HG02938 (cell line): Measurements from ENCODE around the gene VPS72.
"Not testable (repeated sequence)": the region's sequence is repeated elsewhere in the genome, so short reads cannot be mapped to it uniquely, and the experiment has no call there.

Experiments used
- ATAC-seq: cut with Tn5 transposase; IDR thresholded peaks from one replicate; pipeline ENCODE4 v1.9.1; 2021; ENCODE audit warnings: mild to moderate bottlenecking, moderate library complexity; ENCODE audit not compliant: unreplicated experiment

Gene VPS72

DNA sequence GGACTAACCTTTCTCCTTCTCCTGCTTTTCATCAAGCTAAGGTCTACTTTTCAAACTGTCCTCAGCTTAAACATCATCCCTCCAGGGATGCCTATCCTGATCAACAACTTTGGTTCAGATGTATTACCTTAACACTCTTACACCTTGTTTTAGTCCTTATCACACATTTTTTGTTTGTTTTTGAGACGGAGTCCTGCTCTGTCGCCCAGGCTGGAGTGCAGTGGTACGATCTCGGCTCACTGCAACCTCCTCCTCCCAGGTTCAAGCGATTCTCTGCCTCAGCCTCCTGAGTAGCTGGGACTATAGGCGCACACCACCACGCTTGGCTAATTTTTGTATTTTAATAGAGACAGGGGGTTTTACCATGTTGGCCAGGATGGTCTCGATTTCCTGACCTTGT, 1.3 kb downstream of the VPS72 start:
- ATAC-seq, result not testable (repeated sequence)

DNA sequence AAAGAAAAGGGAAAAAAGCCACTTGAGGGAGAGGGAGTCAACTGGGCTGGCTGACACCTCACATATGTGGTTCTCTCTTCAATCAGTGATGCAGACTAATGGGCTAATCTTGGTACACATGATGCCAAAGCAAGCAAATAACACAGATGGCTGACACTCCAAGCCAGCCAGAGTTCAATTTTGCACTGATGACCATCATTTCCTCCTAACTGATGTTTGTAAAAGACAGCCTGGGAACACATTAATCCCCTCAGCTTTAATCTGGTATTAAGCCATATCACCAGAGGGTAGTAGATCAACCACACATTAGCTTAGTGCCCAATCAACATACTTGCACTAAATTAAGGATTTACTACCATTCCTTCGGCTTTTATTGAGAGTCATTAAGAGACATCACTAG, 2.8 kb downstream of the VPS72 start:
- ATAC-seq, result no peak

DNA sequence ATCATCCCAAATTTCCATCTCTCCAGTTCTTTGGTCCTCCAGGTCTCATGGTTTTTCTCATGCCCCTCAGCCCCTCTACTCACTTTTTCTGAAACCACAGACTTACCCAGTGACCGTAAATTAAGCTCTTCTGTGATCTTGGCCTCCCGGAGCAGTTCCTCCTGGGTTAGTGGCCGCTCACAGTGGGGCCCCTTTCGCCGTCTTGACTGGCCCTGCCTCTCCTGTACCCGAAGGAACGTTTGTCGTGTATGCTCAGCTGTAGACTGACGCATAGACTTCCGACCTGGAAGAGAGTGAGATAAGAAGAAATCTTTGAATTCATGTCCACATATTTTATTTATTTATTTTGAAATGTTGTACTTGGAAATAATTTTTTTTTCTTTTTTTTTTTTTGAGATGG, 5.8 kb downstream of the VPS72 start:
- ATAC-seq, result no peak

DNA sequence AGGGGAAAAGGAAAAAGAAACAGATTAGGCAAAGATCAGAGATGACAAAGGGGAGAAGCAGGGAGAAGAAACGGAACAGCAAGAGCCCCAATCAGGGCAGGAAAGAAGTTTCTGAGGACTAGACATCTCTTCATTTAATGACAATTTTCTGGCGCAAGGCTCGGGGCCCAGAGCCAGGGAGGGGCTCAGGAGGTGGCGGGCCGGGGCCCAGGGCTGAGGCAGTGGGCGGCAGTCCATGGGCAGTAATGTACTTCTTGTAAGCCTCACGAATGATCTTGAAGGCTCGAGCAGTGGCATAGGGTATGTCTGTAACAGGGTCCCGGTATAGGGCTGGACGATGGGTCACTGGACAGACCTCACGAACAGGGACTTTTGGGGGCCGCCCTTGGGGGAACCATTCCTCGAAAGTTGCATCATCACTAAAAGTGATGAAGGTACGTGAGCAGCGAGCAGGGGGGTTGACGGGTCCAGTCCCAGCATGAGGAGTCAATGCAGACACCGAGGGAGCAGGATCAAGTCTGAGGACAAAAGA, 13.4 kb downstream of the VPS72 start:
- no peak for ATAC-seq

DNA sequence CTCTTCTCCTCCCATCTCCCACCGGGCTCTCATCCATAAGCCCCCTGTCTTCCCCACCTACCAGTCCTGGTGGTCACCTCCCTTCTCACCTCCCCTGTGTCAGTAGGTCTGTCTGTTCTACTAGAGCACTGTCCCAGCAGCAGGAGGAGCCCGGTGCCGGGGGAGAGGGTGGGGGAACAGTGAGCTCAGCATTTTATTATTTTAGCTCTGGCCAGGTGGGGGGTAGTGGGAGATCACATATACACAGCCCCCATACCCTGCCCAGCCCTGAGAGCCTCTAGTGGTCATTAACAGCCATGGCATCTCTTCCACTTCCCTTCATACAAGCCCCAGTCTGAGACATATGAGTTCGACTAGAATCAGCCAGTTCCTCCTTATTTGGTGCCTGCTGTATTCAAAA, 14.1 kb downstream of the VPS72 start, which contains the start of gene TMOD4:
TSS of gene TMOD4 (minus strand) at position 119 of the 400 bp plus-strand sequence. CDS start 1,106 bp downstream, outside the sequence.
- ATAC-seq, result no peak

DNA sequence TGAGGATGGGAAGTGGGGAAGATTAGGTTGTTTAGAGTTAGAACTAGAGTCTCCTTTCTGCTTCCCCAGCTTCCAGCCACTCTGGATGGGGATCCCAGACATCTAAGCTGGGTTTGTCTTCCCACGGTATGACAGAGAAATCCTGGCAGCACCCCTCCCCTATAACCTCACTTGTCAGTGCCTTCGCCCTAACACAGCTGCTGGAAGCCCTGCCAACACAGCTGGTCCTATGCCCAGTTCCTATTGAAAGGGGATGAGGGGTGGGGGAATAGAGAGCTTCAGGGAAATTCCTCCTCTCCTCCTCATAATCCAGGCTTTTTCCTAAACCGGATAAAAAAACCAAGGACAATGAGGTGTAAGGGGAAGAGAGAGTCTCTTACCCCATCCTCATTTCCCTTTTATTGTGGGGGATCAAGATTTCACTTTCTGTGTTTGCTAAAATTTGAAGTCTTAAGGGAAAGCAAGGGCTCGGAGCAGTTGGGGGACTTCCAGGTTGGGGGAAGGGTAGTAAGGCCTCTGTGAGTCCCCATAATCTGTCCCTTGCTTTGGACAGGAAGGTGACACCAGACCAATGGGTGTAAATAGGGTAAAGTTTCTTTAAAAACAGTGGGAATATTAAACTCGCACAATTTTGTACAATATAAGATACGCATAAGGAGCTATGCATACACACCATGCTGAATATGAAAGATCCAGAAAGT, 14.8 kb downstream of the VPS72 start:
- ATAC-seq, result no peak

DNA sequence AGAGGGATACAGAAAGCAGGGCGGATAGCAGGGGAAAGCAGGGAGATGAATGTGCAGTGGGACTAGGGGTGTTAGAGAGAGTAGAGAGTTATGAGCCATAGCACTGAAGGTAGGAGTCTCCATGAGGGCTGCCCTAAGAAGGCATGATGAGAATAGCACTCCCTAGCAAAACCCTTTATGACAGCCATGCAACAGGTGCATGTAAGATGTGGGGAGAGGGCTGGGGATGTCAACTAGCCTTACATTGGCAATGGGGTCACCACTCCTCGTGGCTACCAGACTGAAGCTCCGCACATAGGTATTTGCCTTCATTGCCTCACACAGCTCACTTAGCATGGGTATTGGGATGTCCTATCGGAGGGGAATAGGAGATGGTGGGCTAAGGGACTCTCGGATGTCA, 18.8 kb downstream of the VPS72 start:
- ATAC-seq, result no peak

DNA sequence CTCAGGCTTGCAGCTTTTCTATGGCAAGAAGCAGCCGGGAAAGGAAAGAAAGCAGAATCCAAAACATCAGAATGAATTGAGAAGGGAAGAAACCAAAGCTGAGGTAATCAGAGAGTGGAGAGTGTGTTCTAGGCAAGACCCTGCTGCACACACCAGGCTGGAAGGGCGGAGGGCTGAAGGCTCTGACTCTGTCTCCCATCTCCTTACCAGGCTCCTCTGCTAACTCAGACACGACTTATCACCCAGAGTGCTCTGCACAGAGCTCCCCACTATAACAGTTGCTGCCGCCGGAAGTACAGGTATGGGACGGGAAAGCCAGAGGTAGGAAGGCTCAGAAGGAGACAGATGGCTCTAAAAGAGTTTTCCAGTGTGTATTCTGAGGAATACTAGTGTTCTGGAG, 22.9 kb downstream of the VPS72 start:
- ATAC-seq, result no peak

DNA sequence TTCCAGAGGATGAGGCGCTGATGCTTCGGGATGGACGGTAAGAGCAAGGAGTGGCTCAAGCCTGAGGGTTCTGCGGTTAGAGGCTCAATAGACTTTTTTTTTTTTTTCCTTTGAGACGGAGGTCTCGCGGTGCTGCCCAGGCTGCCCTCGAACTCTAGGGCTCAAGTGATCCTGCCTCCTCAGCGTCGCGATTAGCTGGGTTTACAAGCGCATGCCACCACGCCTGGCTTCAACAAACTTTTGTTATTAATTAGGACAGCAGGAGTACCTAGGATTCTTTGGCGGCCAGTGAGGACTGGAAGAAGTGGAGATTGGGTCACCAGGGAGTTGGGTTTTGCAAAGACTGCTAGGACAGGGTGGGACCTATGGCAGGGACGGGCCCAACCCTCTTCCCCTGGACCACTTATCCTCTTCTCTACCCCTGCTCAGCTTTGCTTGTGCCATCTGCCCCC, 23.5 kb downstream of the VPS72 start:
- ATAC-seq, result no peak

DNA sequence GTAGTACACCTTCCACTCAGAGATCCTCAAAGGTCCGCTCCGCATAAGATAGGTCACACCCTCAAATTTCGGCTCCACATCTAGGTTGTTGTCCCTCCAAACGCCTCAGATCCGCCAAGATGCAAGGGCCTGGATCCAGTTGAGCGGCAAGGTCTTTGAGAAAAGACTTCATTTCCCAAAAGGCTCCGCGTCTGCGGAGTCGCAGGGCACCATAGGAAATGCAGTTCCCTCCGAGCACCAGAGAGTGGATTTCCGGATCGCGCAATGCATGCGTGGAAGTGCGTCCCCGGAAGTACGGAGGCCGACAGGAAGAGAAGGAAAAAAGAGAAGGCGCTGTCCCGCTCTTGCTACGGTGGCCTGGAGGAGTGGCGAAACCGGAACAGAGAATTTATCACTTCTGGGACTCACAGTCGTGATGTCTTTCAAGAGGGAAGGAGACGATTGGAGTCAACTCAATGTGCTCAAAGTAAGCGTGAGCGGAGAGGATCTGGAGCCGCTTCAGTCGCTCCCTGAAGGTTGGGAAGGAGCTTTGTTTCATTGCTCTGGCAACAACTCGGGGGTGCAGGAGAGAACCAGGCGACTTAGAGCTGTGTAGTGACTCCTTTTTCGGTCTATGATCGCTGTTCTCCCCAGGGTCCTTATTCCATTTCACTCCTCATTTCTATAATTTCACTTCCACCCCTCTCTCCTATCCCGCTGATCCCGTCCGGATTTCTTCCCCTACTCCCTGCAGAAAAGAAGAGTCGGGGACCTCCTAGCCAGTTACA, 24.1 kb downstream of the VPS72 start, which contains the start of the genes LYSMD1 and SCNM1:
TSS of gene LYSMD1 (minus strand) at position 165 of the 767 bp plus-strand sequence. CDS start 644 bp downstream, outside the sequence.
TSS of gene SCNM1 (plus strand) at position 407 of the 767 bp plus-strand sequence. CDS start at position 416, 9 bp downstream.
- peak; percentile 78 for ATAC-seq

DNA sequence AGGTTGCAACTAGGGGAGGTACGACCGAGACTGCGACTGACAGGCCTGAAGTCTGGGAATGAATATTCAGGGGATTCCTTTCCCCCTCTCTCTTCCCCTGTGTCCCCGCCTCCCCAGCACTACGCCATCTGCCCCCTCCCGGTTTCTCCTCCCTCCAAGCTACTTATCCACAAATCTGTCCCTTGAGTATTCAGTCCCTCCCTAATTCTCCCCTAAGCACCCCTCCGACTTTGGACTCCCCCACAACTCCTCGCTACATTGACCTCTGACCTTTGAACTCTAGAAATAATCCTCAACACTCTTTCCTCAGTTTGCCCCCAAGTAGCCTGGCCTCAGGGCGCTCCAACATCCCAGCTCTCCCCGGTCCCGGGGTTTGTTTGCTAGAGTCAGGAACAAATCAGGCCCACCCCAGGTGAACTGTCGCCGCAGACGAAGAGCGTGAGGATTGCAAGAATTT, 24.7 kb downstream of the VPS72 start:
- ATAC-seq, result no peak

DNA sequence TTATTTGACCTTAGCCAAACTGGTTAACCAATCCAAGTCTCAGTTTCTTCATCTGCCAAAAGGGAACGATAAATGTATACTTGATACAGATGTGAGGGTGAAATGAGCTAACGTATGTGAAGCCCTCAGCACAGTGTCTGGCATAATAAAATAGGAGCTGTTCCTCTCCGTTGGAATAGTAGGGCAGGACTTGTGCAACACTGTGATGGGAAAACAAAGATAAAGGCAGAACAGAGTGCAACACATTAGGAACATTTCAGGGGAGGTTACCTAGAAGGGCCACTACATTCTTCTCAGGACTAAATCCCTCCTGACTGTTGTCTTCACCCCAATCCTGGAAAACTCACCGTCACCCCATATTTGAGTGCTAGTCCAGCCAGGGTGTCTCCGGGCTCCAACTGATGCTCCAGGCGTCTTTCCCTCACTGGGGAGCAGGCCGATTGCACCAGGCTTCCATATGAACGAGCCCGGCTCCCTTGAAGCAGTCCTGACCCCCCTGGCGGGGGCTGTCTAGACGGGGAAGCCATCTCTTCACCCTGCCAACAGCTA, 25.2 kb downstream of the VPS72 start:
- ATAC-seq, result no peak

DNA sequence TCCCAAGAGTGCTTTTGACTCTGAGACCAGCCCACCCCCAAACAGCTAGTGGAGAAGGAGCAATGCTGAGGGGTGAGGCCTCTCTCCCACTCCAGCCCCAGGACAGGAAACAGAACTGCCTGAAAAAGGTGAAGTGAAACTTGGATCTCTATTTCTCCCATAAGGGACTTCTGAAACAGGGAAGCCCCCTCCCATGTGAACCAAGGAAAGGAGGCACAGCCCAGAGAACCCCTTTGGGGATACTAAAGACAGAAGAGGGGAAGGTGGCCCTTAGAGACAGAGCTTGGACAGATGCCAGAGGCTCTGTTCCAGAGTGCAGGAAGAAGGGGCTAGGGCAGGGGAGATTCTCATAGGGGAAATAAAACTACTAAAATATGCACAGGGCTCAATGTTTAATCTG, 30.6 kb downstream of the VPS72 start:
- no peak for ATAC-seq

DNA sequence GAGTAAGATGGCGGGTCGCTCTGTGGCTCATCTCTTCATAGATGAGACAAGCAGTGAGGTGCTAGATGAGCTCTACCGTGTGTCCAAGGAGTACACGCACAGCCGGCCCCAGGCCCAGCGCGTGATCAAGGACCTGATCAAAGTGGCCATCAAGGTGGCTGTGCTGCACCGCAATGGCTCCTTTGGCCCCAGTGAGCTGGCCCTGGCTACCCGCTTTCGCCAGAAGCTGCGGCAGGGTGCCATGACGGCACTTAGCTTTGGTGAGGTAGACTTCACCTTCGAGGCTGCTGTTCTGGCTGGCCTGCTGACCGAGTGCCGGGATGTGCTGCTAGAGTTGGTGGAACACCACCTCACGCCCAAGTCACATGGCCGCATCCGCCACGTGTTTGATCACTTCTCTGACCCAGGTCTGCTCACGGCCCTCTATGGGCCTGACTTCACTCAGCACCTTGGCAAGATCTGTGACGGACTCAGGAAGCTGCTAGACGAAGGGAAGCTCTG, 31.2 kb downstream of the VPS72 start:
- no peak for ATAC-seq

DNA sequence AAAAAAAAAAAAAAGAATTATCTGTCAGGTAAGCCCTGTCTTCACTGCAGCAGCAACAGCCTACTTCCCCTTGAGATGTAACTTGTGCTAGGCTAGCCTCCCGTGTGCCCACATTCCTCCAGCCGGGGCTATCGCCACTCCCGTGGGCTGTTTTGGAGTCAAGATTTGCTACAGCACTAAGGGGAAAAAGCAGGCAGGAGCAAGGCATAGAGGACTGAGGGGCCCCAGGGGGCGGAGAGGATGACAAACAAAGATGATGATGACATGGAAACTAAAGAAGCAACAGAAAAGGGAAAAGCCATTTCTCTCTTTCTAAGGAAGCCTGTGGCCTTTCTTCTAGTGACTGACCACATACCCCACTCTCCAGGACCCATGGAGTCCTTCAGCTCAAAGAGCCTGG, 31.7 kb downstream of the VPS72 start:
- no peak for ATAC-seq

DNA sequence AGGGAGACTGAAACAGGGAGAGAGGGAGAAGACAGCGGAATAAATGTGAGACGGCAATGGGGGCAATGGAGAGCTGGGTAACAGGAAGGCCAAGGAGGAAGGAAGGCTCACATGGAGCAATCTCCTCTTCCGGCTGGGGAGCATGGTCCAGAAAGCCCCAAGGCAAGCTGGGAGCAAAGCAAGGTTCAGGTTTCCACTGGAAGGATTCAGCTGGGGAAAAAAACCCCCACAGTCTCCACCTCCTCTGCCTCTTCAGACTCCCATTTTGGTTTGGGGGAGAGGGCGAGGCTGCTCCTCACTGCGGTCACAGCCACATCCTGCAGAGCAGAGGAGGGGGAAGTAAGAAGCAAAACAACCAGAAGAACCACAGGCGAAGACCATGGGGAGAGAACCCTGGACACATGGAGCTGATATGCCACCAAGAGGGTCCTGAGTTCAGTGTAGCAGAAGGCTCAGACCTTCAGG, 32.9 kb downstream of the VPS72 start:
- no peak for ATAC-seq

DNA sequence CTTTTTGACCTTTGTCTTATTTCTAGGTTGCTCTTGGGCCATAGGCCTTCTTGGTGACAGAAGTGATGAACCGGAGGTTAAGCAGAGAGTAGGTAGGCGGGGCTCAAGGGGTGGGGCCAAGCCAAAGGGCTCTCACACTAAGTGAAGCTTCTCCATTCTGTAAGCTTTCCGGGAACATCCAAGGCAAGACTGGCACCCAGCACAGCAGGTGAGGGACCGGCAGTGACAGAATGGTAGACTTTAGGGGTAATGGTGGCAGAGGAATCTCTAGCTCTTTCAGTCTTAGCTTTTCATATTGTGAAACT, 33.5 kb downstream of the VPS72 start, which contains the start of gene TNFAIP8L2:
TSS of gene TNFAIP8L2 (plus strand) at position 135 of the 305 bp plus-strand sequence. CDS start 2,049 bp downstream, outside the sequence.
- ATAC-seq, result no peak

DNA sequence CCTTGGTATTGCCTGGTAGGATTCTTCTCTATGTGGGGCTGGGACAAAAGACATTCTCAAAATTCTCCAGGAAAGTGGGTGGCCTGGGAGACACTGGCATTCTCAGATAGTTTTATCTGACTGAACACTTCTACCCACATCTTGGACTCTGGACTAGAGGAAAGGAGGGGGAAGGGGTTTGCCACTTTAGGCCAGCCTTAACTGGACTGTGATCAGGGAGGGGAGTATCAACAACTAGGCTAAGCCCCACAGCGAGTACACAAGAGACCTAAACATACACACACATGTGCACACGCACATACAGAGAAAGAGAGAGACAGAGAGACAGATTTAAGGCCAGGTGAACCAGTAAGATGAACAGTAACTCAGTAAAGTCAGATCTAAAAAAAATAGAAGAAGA, 42.3 kb downstream of the VPS72 start:
- no peak for ATAC-seq

DNA sequence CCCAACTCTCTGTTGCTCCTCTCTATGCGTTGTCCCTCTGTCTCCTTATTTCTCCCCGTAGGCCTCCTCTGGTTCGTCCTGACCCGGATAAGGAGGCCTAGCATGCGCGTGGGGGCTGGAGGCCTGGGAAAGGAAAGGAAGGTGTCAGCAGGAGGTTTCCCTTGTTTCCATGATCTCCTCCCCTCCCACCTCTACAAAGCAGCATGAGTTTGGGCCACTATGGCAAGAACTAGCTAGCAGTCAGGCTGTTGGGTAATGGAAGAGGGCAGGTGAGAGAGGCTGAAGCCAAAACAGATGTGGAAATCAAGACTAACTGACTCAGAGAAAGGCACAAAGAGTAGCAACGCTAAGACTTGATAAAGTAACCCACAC, 42.9 kb downstream of the VPS72 start:
- ATAC-seq, result no peak

DNA sequence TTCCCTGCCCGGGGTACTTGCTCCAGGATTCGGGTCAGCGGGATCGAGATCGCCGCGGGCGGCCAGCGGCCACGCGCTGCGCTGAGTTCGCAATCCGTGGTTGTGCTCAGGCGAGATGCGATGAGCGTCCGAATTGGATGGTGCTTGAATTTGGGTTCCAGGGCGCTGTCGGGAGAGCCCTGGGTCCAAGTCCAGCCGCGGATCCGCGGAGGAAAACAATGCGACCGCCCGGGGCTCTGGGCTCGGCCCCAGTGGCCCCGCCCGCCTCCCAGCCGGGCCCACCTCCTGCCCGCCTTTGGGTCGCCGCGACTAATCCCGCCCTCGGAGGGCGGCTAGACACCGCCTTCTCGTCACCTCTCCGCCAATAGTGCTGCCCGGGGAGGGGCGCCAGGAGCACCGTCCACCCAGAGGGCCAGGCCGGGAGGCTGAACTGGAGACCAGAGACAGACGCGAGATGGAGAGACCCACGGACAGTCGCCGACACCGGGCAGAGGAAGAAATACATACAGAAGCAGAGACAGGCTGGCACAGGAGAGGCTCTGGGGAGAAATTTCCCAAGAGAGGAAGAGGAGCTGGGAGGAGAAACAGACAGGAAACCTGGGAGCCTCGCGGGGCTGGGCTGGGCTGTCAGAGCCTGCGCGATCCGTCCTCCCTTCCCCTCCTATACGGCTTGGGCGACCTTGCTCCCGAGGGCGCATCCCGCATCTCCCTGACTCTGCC, 43.4 kb downstream of the VPS72 start, which contains the start of gene SEMA6C:
TSS of gene SEMA6C (minus strand) at position 220 of the 720 bp plus-strand sequence. CDS start 4,010 bp downstream, outside the sequence.
- peak; percentile 95 for ATAC-seq
